DMS 273 treated with DMSO at 0.1 percent for 48 hours (cell line): ENCODE results near the gene LRRC25.
"Not testable (repeated sequence)": the region's sequence is repeated elsewhere in the genome, so short reads cannot be mapped to it uniquely, and the experiment has no call there.

Experiments
- DNase-seq: peaks from one replicate; lab custom pipeline; 2025; lab: John Stamatoyannopoulos, UW

The LRRC25 gene

DNA sequence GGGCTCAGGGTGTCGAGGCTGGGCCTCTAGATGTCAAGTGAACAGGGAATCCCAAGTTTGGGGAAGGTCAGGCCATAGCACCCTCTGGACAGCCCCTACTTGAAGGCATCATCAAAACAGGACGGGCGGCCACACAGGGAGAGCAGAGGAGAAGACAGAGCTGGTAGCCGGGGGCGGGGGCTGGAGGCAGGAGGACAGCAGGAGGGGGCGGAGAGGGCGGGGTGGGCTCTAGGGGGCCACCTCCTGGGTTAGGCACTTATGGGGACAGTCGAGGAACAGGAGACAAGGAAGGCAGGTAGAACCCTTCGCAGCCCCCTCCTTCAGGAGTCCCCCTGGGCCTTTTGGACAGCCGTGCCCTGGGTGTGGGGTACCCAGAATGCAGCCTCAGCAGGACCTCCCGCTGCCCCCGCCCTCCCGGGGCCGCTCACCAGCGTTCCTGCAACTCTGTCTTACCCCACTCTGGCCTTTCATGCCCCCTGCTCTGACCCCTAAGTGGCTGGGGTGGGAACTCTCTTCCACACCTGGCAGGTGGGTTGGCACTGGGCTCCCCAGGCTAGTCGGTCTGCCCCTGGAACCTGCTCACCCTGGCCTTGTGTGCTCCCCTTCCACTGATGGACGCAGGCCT lies 27.6 kb upstream of the LRRC25 start:
- no peak for DNase-seq

DNA sequence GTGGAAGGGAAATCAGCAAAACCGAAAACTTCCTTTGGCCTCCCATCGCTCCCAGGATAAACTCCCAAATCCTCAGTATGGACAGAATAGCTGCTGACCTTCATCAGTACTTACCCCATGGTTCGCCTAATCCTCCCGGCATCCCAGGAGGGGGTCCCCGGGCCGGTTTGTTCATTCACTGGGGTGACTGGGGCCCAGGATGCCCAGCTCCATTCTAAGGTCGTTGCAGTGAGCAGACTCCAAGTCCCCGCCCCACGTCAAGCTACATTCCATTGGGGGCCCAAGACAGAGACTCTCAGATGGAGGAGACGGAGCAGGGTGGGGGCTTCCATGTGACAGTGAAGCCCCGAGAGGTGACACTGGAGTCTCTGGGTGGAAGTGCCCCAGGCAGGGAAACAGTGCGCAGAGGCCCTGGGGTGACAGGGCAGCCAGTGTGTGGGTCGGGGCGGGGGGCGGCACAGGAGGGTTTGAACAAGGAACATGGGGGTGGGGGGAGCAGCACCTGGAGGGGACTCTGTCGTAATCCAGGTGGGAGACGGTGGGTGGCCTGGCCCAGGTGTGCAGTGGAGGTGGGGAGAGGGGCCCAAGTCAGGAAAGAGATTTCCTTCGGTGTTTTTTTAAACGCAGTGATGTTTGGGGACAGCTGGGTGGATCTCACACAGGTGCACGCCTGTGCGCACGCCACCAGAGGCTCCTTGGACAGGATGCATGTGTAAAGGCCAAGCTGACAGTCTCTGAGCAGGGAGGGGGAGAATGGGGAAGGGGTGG lies 26.9 kb upstream of the LRRC25 start:
- DNase-seq: no peak

DNA sequence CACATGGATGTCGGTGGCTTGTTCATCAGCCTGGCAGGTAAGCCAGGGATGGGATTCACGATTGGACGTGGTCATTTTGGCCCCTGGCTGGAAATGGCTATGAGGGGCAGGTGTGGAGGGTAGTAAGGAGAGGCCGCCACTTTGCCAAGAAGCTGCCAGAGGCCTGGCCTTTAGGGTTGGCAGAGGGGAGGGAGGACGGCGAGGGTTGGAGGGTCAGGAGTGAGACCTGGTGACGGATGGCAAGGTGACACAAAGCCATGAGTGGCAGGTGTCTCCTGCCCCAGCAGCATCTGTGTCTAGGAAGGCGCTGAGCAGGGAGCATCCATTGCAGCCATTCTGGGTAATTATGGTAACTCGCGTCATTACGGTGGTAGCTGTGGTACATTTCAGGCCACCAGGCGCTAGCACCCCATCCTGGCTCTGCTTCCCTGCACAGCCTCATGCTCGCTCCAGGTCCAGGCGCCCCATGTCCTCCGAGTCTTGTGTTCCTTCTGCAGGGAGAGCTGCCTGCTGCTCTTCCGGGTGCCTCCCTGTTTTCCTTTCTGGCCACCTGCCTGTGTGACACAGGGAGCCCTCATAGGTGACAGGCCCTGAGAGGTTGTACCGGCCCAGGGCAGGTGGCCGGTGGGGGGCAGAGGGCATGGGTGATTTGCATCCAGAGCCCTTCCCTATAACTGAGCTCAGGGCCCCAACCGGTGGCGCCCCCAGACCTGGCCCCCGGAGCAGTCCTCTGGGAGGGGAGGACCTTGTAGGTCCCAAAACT lies 26.0 kb upstream of the LRRC25 start:
- no peak for DNase-seq

DNA sequence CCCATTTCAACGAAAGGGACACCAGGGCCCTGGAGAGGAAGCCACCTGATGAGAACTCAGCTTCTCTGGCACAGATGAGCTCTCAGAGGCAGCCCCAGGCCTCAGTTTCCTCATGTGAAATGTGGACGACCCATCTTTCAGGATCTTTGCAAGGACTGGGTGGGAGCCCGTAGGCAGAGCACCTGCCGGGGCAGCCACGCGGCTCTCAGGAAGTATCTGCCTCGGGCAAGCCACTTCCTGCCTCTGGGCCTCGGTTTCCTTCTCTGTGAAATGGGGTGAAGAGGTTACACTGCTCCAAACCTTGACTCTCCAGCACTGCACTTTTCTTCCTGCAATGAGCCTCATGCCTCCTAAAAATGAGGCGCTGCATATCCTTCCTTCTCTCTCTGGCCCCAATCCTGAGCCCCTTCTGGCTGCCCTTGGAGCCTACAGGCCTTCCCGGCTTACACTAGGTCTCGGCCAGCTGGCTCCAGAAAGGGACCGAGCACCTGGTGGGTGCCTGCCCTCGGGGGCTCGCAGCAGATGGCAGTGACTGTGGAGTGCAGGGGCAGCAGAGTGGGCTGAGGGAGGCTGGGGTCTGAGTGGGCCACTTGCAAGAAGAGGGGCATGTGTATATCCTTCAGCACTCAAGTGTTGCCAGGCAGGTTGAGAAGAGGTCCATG lies 25.2 kb upstream of the LRRC25 start:
- no peak for DNase-seq

DNA sequence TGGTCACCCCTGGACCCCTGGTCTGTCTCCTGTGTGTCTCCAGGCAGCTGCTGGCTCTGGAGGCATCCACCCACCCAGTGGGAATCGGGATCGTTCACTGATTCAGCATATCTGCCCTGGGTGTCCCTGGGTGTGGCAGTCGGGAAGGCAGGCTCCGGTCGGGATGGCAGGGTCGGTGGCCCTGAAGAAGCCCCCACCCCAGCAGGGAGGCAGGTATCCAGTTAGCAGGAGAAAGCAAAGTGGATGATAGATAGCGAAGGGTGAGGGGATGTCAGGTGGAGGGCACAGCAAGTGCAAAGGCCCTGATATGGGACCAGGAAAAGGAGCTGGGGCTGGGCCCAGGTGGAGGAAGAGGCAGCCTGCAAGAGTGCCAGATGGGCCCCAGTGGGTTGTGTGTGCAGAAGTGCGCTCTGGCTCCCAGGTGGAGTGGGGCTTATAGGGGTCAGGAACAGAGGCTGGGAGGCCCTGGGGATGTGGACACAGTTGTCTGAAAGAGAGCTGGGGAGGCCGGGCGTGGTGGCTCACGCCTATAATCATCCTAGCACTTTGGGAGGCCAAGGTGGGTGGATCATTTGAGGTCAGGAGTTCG lies 24.0 kb upstream of the LRRC25 start:
- no peak for DNase-seq

DNA sequence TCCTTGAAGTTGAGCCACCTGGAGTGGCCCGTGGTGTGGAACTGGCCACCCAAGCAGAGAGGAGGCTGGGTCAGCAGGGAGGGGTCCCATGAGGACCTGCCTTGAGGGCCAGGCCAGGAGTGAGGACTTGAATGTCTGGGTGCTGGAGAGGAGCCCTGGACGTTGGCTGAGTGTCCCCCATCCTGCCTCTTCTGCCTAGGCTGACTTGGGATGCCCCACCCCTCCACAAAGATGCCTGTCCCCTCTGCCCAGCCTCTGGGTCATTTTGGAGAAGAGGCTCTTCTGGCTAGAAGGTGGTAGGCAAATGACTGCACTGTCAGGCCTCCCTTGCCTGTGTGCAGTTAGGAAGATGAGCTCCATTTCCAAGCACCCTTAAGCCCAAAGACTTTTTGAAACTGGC lies 23.5 kb upstream of the LRRC25 start:
- no peak for DNase-seq

DNA sequence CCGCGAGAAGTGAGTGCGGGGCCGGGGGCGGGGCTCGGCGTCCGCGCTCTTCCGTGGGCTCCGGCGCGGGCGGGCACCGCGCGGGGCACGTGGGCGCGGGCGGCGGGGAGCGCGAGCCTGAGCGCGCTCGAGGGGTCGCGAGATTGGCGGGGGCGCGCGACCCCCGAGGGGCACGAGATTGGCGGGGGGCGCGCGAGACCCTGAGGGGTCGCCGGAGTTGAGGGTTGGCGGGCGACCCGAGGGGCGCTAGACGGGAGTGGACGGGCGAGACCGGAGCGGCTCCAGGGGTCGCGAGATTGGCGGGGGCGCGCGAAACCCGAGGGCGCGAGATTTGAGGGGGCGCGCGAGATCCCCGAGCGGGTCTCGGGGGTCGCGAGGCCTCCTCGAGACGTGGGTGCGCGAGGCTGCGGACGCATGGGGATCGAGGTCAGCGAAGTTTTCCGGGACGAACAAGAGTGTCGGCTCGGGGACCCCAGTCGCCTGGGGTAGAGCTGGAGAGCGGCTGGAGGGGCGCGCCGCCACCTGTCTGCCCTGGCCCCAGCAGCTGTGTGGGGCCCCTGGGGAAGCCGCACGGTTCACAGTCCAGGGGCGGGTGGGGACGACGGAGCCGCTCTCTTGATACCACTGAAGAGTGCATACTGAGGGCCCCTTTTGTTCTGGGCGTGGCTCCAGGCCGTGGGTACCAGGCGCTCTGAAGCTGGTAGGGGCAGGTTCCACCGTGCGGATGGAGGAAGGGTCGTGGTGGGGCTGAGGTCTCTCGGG lies 22.5 kb upstream of the LRRC25 start:
- no peak for DNase-seq

DNA sequence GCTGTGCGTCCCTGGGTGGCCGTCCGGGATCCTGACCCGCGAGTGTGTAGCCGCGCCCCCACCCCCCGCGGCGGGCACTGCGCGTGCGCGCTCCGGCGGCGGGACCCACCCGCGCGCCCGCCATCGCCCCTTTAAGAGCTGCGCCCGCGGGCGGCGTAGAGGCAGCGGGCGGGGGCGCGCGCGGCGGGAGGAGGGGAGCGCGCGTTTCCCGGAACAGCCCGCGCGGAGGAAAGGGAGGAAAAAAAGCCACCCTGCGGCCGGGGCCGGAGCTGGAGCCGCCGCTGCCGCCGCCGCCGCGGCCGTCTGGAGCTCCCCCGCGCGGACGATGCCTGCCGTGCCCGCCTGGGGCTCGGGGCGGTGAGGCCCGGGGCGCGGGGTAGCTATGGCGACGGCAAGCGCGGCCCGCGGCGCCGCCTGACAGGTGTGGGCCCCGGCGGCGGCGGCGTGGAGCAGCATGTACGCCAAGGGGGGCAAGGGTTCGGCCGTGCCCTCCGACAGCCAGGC lies 21.8 kb upstream of the LRRC25 start, which contains the start of gene SSBP4:
Gene SSBP4 (plus strand): TSS at position 204 of the 504 bp plus-strand sequence. CDS start 251 bp downstream, at position 455.
- DNase-seq: no peak

DNA sequence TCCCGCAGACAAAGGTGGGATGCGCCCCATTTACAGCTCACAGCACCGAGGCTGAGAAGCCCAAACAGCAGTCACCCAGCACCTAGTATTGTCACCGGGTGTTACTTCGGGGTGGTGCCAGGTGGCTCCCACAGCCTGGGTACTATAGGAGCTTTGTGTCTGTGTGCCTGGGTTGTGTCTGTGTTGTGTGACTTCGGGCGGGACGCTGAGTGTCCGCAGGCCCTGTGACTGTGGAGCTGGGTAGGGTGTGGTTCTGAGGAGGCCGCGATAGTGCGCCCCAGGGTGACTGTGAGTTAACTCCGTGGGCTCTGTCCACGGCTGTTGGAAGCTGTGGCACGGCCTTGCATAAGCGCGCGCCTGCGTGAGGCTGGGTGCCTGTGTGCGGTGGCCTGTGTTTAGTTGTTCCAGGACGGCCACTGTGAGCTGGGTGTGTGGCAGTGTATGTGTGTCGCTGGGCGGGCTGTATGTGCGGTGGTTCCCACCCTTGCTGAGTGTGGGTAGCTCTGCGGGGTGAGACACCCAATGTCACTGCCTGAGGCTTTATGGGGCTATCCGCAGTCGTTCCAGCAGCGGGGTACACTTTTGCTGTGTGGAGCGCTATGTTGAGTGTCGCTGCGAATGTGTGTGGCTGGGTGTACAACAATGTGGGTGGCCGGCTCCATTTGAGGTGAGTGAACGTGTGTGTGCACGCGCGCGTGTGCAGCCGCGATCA lies 21.2 kb upstream of the LRRC25 start:
- DNase-seq: no peak

DNA sequence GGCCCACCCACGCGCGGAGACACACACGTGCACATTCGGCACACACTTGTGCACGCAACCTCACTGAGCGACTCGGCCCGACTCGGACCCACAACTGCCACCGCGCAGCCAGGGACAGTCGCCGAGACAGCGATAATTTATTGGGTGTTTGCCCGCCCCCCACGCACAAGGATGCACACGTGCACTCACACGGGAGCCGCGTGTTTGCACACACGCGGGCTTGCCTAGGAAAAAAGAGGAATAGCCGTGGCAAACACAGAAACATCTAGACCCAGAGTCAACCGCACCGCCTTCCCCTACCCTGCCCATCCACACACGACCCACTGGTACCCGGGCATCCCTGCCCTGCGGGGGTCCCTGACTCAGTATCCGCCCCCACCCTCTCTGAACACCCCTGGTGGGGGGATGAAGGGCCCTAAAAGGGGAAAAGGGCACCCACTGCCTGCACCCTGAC lies 20.6 kb upstream of the LRRC25 start:
- no peak for DNase-seq

DNA sequence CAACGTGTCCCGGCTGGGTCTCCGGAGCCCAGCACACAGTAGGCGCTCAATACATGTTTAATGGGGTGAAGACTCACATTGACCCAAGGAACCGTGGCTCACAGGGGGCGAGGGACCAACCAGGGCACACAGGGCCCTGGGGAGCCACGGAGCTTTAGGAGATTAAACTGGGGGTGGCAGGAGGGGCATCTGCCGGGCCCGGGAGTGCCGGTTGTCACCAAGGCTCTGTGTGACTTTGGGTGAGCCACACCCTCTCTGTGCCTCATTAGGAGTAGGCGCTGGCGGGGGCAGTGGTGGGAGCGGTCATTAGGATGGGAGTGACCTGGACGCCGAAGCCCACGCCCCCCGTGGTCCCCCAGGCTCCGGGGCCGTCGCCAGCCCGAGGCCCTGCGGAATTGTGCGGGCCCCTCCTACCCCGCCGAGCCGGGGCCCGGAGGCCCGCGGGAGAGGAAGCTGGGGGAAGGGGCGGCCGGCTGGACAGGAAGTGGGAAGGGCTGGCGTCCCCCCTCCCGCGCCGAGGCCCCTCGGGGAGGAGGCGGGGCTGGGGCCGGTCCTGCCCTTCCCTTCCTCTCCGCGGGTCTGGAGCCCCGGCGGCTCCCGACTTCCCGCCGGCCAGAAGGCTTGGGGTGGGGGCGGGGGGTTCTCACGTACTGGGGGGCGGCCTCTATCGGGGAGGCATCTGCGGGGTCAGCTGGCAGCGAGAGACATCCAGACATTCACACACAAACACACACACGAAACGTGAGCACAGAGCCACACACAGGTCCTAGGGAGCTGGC lies 20.0 kb upstream of the LRRC25 start:
- DNase-seq: no peak

DNA sequence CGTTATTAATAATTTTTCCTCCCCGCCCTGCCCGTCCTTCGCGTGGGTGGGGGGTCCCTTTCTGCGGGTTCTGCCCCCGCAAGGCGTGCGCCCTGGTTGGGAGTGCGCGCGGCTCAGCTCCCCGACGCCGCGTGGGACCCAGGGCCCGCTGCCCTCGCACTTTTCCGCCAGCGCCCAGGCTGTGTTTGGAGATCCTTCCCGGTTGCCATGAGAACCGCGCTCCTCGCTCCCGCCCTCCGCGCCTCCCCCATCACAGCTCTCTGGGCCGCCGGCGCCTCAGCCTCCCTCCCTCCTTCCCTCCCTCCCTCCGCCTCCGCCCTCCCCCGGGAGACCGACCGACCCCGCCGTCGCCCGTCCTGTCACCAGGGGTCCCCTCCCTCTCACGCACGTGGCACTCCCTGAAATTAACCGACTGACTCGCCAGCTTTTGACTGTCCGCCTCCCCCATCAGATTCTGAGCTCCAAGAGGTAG lies 19.4 kb upstream of the LRRC25 start:
- peak; percentile 48 for DNase-seq

DNA sequence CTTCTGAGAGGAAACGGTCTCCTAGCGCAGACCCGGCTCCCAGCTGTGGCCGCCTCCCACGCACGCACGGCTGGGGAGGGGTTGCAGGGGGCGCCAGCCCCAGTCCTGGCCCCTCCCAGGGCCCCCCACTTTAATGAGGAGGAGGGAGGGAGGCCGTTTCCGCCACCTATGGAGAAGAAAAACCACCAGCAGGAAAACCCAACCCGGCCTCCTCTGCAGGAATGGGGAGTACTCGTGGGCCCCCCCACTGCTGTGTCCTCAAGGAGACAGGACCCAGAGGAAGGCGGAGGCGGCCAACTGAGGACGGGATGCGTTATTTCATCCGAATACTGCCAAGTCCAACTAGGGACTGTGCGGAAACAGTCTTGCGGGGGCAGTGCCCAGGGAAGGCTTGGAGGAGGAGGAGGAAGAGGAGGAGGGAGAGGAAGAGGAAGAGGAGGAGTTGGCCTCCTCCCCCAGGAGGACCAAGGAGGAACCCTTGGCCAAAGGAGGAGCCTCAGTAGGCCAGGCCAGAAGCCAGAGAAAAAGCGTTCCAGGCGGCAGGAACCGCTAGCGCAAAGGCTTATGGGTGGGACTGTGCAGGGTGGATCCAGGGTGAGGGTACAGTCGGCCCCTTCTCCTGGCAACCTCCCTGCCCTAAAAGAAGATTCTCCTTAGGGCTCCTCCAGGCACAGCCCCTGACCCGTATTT lies 17.9 kb upstream of the LRRC25 start:
- no peak for DNase-seq

DNA sequence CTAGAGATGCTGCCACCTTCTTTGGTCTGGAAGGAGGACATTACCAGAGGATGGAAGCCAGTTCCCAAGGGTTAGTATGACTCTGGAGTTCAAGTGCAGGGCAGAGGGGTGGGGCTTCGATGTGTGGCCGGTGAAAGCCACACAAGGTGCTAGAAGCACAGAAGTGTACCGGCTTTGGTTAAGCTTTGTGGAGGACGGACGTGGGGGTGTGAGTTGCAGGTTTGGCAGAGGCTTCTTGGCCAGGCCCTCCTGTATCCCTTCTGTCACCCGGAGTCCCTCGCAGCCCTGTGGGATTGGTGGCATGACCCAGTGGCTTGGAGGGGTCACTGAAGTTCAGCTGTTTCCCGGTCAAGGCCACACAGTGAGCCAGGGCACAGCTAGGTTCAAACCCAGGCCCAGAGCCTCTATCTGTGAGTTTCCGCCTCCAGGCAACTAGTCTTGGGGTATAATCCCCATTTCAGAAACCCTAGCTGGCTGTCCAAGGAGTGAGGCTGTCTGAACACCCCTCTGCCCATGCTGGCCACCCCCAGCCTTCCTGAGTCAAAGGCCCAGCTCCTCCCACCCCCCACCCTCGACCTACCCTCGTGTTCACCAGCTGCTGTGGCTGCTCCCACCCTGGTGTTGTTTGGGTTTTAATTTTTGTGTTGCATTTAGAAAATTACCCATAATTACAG lies 17.2 kb upstream of the LRRC25 start:
- no peak for DNase-seq

DNA sequence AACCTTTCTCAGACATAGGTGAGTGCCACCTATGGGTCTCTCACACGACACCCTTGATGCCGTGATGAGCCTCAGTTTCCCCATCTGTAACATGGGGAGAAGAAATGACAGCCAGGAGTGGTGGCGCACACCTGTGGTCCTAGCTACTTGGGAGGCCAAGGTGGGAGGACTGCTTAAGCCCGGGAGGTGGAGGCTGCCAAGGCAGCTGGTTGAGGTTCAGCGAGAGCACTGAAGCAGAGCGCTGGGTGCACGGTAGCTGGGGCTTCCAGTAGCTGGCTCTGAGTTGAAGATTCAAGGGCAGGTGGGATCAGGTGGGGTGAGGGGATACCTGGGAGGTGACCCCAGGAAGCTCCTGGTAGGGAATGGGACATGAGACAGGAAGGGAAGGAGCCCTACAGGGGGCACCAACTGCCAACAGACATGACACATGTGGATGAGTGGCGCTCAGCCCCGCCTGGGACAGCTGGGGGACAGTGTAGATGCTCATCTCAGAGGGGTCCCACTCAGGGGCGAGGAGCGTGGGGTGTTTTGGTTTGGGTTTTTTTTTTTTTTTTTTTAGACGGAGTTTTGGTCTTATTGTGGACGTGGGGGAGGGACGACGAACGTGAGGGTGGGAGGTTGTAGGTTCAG lies 15.3 kb upstream of the LRRC25 start:
- DNase-seq: no peak

DNA sequence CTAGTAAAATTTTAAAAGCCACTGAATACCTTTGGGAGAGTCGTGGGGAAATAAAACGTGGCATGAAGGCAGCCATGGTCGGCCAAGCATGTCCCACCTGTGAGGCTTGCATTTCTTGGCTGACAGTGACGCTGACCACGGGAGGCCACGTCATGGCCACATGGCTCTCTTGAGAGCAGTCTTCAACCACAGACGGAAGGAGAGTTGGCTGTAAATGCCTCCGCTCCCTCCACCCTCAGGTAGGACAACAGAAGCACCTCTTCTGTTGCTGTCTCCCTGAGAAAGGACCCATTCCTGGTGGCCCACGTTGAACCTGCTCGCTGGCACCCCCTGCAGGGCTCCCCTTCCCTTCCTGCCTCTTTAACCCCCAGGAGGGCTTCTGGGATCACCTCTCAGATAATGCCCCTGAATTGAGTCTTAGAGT lies 10.6 kb upstream of the LRRC25 start:
- no peak for DNase-seq

DNA sequence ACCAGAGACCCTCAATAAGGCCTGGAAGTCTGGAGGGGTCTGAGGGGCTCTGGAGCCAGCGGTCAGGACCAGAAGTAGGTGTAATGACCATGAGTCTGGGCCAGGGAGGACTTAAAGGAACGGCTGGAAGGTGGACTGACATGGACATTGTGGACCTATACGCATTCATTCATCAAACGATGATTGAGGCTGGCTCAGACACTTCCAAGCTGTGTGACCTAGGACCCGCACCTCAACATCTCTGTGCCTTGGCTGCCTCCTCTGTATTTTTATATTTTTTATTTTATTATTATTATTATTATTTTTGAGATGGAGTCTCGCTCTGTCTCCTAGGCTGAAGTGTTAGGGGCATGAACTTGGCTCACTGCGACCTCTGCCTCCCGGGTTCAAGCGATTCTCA lies 9.3 kb upstream of the LRRC25 start:
- DNase-seq: no peak

DNA sequence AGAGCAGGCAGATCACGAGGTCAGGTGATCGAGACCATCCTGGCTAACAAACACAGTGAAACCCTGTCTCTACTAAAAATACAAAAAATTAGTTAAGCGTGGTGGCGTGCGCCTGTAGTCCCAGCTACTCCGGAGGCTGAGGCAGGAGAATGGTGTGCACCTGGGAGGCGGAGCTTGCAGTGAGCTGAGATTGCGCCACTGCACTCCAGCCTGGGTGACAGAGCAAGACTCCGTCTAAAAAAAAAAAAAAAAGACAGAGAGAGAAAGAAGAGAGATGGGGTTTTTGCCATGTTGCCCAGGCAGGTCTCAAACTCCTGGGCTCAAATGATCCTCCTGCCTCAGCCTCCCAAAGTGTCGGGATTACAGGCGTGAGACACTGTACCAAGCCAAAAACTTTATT lies 8.3 kb upstream of the LRRC25 start:
- DNase-seq: not testable (repeated sequence)
